Activated T-cell treated with anti-CD3 and anti-CD28 coated beads for 48 hours (primary cell): ENCODE data around the gene ATP2C1.
"Not testable (repeated sequence)": the region's sequence is repeated elsewhere in the genome, so short reads cannot be mapped to it uniquely, and the experiment has no call there.

Experiments
- DNase-seq: peaks from one replicate; pipeline ENCODE4 v3.0.0-alpha.2; 2020; ENCODE audit warnings: low read depth

The ATP2C1 gene

GRCh38 chr3:130935761-130936492 lies 42.0 kb downstream of the ATP2C1 start:
- DNase-seq: no peak

- DNase-seq: no peak
These were observed 45.9 kb downstream of the ATP2C1 start for GRCh38 chr3:130939753-130940152.

- no peak for DNase-seq
These were observed 47.9 kb downstream of the ATP2C1 start for GRCh38 chr3:130941793-130942192.

- no peak for DNase-seq
These were observed 53.0 kb downstream of the ATP2C1 start for GRCh38 chr3:130946882-130947281.

GRCh38 chr3:130948001-130948773 lies 54.3 kb downstream of the ATP2C1 start:
- DNase-seq: no peak

- DNase-seq: no peak
These were observed 55.0 kb downstream of the ATP2C1 start for GRCh38 chr3:130948929-130949328.

- DNase-seq: no peak
These were observed 56.2 kb downstream of the ATP2C1 start for GRCh38 chr3:130950124-130950523.

GRCh38 chr3:130950641-130951040 lies 56.8 kb downstream of the ATP2C1 start:
- no peak for DNase-seq

GRCh38 chr3:130955481-130955880 lies 61.6 kb downstream of the ATP2C1 start:
- DNase-seq: no peak

- no peak for DNase-seq
These were observed 62.4 kb downstream of the ATP2C1 start for GRCh38 chr3:130956281-130956680.

GRCh38 chr3:130956721-130957120 lies 62.8 kb downstream of the ATP2C1 start:
- no peak for DNase-seq

- no peak for DNase-seq
These were observed 66.4 kb downstream of the ATP2C1 start for GRCh38 chr3:130960139-130960795.

- no peak for DNase-seq
These were observed 67.6 kb downstream of the ATP2C1 start for GRCh38 chr3:130961458-130961857.

GRCh38 chr3:130963444-130963843 lies 69.6 kb downstream of the ATP2C1 start:
- no peak for DNase-seq

- no peak for DNase-seq
These were observed 70.0 kb downstream of the ATP2C1 start for GRCh38 chr3:130963878-130964277.

GRCh38 chr3:130967281-130967680 lies 73.4 kb downstream of the ATP2C1 start:
- DNase-seq: no peak

- no peak for DNase-seq
These were observed 74.3 kb downstream of the ATP2C1 start for GRCh38 chr3:130968221-130968620.

GRCh38 chr3:130969621-130970020 lies 75.7 kb downstream of the ATP2C1 start:
- DNase-seq: no peak

- DNase-seq: no peak
These were observed 77.3 kb downstream of the ATP2C1 start for GRCh38 chr3:130971208-130971607.

GRCh38 chr3:130972592-130972991 lies 78.7 kb downstream of the ATP2C1 start:
- not testable (repeated sequence) for DNase-seq

GRCh38 chr3:130973406-130973805 lies 79.5 kb downstream of the ATP2C1 start:
- DNase-seq: no peak

- no peak for DNase-seq
These were observed 80.3 kb downstream of the ATP2C1 start for GRCh38 chr3:130974201-130974600.

- no peak for DNase-seq
These were observed 81.4 kb downstream of the ATP2C1 start for GRCh38 chr3:130975251-130975650.
